DOHH2 (cell line): ENCODE data around the gene DNAH10.
"Not testable (repeated sequence)": the region's sequence is repeated elsewhere in the genome, so short reads cannot be mapped to it uniquely, and the experiment has no call there.

Source experiments
- EZH2phosphoT487 ChIP-seq: fragments of 200-600 bp; sonication (generic); IDR thresholded peaks from 2 replicates; pipeline ENCODE4 v1.6.1; 2017; ENCODE audit warnings: borderline replicate concordance, mild to moderate bottlenecking, antibody characterized with exemption, low read length, moderate library complexity, mixed read lengths
- TF ChIP-seq, protein P1 (sequence below): fragments of 200-600 bp; sonication (generic); IDR thresholded peaks from one replicate; pipeline ENCODE4 v1.5.1; 2014; ENCODE audit warnings: antibody characterized with exemption, mild to moderate bottlenecking, low read depth, low read length; ENCODE audit not compliant: poor library complexity, severe bottlenecking

GRCh38 chr12:123947531-123947930 is 185.4 kb downstream of the DNAH10 start:
- TF ChIP-seq, protein P1, sequence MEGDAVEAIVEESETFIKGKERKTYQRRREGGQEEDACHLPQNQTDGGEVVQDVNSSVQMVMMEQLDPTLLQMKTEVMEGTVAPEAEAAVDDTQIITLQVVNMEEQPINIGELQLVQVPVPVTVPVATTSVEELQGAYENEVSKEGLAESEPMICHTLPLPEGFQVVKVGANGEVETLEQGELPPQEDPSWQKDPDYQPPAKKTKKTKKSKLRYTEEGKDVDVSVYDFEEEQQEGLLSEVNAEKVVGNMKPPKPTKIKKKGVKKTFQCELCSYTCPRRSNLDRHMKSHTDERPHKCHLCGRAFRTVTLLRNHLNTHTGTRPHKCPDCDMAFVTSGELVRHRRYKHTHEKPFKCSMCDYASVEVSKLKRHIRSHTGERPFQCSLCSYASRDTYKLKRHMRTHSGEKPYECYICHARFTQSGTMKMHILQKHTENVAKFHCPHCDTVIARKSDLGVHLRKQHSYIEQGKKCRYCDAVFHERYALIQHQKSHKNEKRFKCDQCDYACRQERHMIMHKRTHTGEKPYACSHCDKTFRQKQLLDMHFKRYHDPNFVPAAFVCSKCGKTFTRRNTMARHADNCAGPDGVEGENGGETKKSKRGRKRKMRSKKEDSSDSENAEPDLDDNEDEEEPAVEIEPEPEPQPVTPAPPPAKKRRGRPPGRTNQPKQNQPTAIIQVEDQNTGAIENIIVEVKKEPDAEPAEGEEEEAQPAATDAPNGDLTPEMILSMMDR = not testable (repeated sequence)
- TF ChIP-seq EZH2phosphoT487 = not testable (repeated sequence)
